Activated T-cell treated with anti-CD3 and anti-CD28 coated beads, Interleukin-2, amount 50 U/mL, for 48 hours (primary cell): ENCODE results near the gene DUSP18.
"Not testable (repeated sequence)": the region's sequence is repeated elsewhere in the genome, so short reads cannot be mapped to it uniquely, and the experiment has no call there.

Experiments
- DNase-seq, 2 experiments: peaks; one replicate each; pipeline ENCODE4 v3.0.0-alpha.2; 2020

DUSP18 gene

DNA sequence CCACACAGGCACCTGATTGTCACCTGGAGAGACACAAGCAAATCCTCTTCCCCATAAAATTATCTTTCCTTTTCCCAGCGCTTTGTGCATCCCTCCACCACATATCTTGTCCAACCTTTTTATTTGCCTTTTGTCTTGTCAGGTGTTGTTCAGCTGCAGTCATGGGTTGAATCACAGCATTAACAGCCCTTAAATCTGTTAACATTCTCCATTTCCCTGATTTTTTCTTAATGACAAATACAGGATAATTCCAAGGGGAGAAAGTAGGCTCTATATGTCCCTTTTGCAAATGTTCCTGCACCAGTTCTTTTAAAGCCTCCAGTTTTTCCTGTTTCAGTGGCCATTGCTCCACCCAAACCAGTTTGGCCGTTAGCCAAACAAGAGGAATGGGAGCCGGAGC is 8.9 kb upstream of the DUSP18 start:
- DNase-seq: not testable (repeated sequence)

DNA sequence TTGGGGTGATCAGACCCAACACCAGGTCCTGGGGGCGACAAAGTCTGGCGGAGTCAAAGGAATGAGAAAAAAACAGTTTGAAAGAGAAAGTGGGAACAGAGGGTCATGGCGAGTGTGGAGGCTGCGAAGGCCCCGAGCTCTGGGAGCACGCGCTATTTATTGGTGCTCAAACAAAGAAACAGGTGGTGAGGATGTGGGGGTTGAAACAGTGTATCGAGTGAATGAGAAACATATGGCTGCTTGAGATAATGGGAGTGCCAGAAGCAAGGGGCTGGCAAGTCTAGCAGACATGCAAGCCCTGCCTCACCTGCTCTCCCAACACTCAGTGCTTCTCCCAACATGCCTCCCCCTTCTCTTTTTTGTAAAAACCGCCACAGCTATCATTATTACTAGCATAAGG is 7.8 kb upstream of the DUSP18 start:
- no peak for DNase-seq

DNA sequence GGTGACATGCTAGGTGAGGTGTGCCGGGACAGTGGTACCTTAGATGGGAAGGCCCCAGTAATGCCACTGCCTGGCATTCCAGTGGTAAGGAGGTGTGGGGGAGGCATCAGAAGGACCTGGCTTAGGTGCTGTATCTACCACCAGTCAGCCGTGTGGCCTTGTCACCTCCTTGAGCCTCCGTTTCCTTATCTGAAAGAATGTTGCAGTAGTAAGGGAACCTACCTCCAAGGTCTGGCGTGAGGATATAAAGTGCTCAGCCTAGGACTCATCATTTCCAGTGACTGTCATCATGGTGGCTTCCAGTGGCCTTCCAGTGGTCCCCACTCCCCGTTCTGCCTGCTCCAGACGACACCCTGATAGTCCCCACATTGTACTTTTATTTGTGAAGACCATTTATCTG is 6.8 kb upstream of the DUSP18 start:
- DNase-seq: no peak

DNA sequence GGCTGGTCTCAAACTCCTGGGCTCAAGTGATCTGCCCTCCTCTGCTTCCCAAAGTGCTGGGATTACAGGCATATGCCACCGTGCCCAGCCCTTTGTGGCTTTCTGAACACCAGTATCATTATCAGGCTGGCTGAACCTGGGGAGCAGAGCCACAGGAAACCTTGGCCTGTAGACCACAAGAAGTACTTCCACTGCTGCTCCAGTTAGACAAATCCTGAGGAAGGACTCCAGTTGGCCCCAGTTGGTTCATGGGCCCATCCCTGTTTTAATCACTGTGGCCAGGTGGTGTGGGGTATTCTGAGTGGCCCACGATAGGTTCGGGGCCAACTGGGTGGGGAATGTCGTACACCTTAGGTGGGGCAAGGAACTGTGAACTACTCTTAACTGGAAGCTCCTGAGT is 5.5 kb upstream of the DUSP18 start:
- DNase-seq: no peak

DNA sequence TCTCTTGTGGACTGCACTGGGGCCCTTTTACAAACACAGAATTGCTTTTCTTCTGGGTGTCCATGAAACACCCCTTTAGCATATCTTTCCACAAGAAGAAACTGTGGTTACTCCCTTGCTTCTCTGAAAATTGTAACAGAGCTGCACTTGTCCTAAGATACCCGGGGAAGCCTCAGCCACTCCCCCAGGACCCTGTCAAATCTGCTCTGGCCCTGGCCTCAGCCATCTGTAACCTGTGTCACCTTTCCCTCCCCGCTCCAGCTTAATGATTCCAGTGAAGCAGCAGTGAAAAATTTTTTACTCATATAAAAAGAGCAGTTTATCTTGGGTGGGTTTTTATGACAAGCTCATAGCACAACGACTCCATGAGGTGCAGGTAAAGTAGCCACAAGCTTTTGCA is 3.4 kb upstream of the DUSP18 start:
- DNase-seq: no peak

DNA sequence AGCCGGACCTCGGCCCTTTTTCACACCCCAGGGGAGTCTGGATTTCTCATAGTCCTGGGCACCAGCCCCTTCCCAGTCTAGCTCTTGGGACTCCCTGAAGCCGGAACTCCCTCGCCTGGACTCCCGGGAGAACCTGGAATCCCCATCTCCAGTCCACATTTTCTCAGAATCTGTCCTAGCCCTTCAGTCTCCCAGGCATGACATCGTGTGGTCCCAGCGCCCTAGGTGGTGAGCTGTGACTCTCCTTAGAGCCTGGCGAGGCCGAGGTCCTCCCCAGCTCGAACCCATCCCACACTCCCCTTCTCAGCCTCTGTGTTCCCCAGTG is 673 bp upstream of the DUSP18 start:
- DNase-seq: no peak

DNA sequence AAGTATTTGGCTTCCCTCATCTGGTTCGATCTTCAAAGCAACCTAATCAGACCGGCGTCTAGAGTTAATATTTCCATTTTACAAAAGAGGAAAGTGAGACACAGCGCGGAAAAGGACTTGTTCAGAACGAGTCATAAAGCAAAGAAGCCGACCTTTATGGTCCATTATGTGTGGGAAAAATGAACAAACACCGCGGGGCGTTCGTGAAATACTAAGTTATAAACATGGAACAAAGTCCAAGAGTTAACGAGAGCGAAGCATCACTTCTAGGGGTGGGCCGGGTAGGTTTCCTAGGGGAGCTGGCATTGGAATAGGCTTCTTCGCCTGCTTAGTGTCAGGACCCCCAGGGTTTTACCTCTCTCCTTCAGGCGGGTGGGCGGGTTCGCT is 575 bp downstream of the DUSP18 start:
- no peak for DNase-seq

DNA sequence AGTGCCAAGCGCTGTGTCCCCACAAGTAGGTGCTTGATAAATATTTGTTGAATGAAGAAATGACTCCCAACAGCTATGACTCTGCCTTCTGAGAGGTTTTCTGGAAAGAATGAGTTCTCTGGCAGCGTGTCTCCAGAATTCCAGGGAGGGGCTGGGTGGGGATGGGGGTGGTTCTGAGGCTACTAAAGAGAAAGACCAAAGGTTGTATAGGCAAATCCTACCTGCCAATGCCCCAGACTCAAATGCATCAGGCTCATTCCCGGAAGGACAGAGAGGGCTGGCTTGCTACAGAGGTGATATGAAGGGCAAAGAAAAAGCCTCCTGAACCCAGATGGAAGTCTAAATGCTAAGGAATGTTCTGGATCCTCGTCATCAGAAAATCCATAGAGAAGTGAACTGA is 1.9 kb downstream of the DUSP18 start:
- DNase-seq: no peak

DNA sequence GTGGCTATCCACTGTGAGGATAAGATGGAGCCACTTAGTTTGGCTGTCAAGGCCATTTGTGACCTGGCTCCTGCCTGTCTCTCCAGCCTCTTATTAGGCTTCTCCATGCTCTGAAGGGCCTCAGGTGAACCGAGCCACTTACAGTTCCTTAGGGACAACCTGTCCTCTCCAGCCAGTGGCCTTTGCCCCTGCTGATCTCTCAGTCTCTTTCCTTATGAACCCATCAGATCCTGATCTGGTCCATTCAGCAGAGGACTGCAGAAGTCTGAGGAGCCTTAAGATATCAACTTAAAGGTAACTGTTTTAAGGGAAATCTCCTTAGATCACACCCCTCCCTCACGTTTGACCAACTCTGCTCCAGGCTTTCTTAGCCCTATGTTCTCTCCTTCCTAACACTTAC is 2.4 kb downstream of the DUSP18 start:
- DNase-seq: no peak

DNA sequence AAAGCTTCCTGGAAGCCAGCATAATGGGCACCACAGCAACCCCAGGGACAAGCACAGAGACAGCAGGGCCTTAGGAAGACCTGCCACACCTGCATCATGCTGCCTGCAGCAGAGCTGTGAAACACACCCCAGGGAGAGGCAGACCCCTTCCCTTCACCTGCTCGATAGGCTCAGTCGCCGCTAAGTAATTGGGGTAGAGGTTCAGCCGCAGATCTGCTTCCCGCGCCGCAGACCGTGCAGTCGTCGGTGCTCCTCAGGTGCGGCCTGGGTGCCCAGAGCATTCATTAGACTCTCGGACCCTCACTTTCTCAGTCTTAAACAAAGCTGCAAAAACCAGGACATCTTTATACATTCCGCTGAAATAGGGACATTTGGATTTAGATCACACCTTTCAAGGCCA is 2.9 kb downstream of the DUSP18 start:
- no peak for DNase-seq

DNA sequence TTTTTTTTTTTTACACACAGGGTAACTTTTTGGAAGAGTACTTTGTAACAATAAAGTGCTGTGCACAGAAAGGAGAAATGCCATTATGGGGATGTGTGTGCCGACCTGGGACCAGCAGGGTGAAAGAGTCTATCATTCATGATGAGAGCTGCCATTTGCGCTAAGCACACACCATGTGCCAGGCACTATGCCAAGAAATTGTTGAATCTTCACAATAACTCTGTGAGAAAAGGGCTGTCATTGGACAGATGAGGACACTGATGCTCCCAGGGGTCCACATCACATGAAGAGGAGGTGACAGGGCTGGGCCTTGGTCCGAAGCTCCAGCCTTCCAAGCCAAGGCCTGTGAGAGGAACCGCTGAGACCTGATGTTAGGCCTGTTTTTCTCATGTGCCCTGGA is 5.6 kb downstream of the DUSP18 start:
- DNase-seq: no peak

DNA sequence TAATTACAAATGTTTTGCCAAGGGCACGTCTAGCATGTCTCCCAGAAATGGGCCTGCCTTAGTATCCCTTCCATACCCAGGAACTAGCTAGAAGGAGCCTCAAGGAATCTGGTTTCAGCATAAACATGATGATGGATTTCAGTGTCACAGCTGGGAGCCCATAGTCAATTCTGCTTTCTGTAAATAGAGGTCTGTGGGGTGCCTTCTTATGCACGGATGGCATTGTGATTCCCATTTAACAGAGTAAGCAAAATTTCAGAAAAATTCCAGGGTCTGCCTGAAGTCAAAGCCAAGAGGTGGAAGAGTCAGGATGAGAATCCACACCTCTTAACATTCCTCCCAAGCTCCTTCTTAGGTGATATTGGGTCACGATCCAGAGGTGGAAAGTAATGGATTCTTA is 12.1 kb downstream of the DUSP18 start:
- DNase-seq: no peak

DNA sequence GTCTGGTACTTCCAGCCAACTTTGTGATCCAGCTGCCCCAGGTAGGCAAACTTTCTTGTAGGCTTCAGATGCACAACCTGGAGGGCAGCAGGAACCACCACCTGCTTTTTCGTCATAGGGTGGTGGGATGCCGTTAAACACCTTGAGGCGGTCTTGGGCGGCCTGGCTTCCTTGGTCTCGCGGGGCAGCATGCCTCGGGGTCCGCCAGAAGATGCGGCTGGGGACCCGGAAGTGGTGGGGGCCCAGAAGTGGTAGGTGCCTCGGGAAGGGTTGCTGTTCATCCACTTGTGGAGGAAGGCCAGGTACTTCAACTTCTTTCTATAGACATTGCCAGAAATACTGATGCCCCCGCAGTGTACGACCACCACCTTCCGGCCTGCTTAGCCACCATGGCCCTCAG is 13.3 kb downstream of the DUSP18 start:
- DNase-seq: no peak

DNA sequence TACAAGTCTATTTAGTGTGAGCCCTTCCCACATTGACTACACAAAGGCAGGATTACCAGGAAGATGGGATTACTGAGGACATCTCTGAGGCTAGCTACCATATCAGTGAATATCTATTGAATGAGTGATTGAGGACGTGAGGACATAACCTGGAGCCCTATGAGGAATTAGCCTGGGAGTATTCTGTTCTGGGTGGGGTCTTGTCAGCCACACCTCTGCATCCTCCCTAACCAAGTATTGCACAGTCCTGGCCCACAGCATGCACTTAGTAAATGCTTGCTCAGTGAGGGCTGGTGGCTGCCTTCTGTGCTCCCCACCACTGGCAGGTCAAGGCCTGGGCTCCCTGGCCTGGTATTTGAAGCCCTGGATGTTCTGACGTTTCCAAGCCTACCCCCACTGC is 14.8 kb downstream of the DUSP18 start:
- DNase-seq: no peak

DNA sequence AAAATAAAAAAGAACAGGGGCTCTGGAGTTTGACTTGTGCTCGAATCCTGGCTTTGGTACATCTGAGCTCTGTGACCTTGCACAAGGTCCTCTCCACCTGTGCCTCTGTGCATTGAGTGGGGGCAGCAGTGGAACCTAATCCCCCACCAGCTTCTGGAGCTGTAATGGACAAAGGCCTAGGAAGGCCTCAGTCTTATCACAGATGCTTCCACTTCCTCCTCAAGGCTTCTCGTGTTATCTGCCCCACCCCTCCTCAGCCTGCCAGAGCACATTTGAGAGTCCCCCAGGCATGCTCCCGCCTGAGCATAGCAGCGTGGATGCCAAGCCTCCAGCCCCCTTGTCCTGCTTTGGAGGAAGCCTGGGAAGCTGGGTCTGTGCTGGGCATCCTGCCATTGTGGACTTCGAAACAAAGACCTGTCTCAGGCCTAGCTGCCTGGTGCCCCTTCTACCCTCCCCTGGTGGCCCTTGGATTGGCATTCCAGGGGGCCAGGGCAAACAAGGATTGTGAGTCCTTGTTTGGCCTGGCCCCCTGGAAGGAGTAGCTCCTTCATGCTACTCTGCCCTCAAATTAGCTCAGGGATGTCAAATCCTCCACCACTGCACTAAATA is 17.1 kb downstream of the DUSP18 start:
- no peak for DNase-seq

DNA sequence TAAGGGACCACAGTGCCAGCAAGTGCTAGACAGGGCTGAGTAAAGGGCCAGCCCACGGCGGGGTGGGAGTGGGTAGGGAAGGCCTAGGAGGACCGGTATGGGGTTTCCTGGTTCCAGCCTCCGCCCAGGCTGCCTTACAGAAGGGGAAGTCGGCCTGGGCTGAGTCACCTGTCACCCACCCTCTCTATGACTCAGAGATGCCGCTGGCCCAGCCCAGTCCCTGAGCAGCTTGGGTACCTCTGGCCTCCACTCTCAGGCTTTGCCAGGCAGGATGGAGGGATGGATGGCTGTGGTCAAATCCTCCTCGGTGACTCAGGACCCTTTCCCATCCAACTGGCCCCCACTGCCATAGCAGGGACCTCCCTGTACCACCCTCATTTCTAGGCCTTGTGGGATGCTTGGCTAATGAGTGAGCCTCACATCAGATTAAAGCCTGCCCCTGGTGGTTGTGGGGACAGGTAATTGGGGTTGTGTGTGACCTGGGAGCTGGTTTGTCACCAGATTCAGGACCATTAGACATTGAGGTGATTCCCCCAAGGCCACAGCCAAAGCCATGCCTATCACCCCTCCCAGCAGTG is 18.2 kb downstream of the DUSP18 start:
- peak; percentile 89 to 92 for DNase-seq

DNA sequence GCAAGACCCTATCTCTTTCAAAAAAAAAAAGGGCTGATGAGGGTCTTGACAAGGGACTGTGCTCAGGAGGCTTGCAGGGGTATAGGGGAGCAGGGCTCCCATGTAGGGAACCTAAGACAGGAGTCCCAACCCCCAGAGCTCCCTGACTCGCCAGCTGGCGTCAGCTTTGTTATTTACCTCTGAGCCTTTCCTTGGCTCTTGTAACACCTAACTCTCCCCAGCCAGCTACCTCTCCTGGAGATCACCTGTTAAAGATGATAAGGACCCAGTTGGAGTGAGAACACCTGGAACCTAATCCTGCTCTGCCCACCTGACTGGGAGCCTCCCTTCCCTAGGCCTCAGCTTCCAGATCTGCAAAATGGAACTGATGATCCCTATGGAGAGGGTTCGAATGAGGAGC is 18.9 kb downstream of the DUSP18 start:
- no peak for DNase-seq

DNA sequence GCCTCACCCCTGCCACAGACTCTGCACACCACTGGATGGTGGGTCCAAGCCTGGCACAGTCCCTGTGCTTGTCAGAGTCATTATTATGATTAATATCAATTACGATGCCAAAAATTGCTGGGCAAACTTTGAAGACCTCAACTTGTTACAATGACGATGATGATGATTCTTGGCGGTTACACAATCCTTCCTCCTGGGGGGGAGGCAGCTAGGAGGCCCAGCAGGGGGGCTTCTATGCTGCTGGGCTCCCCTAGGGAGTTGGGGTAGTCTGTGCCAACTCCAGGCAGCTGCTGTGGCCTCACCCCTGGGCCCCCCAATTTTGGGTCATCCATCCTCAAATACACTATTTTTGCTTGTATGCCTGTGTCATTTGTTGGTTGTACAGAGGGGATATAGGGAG is 20.1 kb downstream of the DUSP18 start:
- no peak for DNase-seq

DNA sequence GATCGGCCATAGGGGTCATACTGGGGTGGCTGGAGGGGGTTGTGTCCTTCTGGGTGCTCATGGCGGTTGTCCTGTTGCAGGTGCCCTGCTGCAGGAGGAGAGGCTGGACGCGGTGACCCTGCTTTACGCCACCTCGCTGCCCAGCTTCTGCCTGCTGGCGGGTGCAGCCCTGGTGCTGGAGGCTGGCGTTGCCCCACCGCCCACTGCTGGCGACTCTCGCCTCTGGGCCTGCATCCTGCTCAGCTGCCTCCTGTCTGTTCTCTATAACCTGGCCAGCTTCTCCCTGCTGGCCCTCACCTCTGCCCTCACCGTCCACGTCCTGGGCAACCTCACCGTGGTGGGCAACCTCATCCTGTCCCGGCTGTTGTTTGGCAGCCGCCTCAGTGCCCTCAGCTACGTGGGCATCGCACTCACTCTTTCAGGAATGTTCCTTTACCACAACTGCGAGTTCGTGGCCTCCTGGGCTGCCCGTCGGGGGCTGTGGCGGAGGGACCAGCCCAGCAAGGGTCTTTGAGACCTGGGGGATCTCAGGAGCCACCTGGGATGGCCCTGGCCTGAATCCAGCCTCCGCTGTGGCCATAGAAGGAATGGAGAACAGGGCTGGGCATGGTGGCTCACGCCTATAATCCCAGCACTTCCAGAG is 21.0 kb downstream of the DUSP18 start:
- DNase-seq: no peak

DNA sequence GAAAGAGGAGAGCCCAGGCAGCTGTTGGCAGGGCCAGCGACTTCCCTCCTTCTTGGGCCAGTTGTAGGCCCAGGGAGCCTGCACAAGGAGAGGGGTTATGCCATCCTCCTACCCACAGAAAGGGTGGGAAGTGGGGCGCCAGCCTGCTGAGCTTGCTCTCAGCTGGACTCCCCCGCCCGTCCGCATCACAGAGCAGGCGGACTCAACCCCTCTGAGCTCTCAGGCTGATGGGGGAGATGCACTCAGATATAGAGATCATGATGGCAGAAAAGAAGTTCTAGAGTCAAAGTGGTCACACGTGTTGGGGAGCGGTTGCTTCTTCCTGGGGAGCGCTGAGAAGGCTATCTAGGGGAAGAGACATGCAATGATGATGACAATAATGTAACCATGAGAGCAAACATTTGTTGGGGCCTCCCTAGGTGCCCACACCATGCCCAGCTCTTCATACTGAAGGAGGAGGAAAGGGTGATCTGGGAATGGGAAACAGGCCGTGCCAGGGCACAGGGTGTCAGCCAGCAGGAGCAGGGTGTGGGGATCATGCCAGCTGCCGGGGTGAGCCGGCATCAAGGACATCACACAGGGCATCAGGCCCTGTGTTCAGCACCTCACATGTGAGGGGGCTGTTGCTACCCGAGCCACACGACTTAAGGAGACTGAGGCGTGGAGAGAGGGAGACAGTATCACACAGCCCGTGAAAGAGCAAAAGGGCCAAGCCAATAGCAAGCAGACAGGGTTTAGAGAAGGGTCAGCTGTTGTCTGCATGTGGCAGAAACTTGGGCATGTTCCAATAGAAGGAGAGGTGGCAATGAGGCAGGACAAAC is 24.4 kb downstream of the DUSP18 start:
- no peak for DNase-seq

DNA sequence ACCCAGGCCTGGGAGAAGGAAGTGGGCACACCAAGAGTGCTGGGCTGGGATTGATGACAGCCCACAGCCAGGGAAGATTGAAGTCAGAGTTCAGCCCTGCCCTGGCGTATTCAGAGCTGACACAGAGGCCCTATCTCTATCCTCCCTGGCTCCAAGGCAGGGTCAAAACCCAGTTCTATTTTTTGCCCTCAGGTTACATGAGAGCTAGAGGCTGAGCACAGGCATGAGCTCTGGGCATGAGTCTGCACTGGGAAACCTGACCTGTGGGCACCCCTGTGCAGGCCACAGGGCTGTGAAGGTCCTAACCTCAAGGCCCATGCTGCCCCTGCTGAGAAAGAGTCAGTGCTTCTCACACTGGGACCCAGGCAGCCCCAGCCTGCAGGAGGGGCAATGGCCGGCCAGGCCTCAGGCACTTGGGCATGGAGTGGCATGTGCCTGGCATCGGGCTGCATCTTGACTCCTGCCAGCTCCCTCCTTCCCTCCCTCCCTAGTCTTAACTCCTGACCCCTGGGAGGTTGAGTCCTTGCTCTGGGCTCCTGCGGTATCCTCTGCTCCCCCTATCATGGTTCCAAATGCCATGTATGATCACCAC is 26.7 kb downstream of the DUSP18 start:
- DNase-seq: no peak

DNA sequence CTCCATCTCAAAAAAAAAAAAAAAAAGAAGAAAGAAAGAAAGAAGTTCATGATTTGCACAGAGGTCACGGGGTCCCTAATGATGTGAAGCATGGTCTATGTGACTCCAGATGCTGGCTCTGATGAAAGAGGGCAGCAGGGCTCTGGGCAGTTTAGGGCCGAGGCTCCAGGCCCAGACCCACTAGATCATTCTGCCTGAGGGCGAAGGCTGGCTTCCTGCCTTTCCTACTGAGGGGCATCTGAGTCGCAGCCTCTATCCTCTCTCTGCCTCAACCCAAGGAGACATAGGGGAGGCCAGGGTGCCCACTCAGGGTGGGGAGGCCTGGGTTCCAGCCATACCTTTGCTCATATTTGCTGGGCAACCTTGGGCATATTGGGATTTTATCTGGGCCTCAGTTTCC is 27.3 kb downstream of the DUSP18 start:
- no peak for DNase-seq

DNA sequence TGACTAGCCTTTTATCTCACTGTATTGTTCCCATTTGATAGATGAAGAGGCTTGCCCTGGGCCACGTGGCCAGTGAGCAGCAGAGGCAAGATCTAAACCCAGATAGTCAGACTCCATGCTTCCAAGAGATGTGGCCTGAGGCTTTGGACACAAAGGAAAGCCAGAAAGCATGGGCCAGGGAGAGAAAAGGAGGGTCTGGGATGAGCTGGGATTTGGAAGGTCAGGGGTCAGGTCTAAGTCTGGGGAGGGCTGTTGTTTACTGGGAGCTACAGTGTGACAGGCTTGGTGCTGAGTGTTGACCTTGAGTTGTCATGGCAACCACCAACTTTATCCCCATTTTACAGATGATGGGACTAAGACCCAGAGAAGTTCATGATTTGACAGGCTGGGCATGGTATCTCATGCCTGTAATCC is 30.0 kb downstream of the DUSP18 start:
- DNase-seq: no peak
